A673 (cell line): ENCODE measurements around the gene TLNRD1. TPM values are rescaled to one million over a fixed set of nuclear protein-coding genes. Genes with fewer than 3 reads are reported as not detected.

Source experiments
- BruUV-seq: library from RNA; stranded (reverse); fragments of 400-500 nt; replicated peaks from 2 replicates; lab custom pipeline; 2021; lab: Mats Ljungman, UMichigan
- CTCF ChIA-PET: fragments of 300-600 bp; sonication (Branson Sonifier 250); formaldehyde crosslinking; loops from one replicate; lab custom pipeline; 2022; ENCODE audit warnings: antibody characterized with exemption; lab: Charles Lee
- POLR2A ChIA-PET: fragments of 300-600 bp; sonication (Branson Sonifier 250); formaldehyde crosslinking; loops from one replicate; lab custom pipeline; 2022; ENCODE audit warnings: antibody characterized with exemption; ENCODE audit not compliant: low non-redundant PET; lab: Charles Lee
- DNase-seq: peaks from one replicate; pipeline ENCODE4 v3.0.0-alpha.2; 2015; ENCODE audit warnings: low spot score
- H3K27ac ChIP-seq: fragments of 200-600 bp; sonication (generic); 2 replicates; pipeline ENCODE4 v1.5.1; 2016; ENCODE audit warnings: mixed run types, low read depth, mild to moderate bottlenecking, mixed read lengths, antibody characterized with exemption, low read length; ENCODE audit not compliant: poor library complexity, severe bottlenecking
- H3K27me3 ChIP-seq: fragments of 200-600 bp; sonication (generic); replicated peaks from 2 replicates; pipeline ENCODE4 v1.6.1; 2017; ENCODE audit warnings: mixed run types, low read depth, mild to moderate bottlenecking, mixed read lengths, antibody characterized with exemption, low read length; ENCODE audit not compliant: insufficient read depth, poor library complexity
- H3K36me3 ChIP-seq: fragments of 200-600 bp; sonication (generic); 2 replicates; pipeline ENCODE4 v1.6.1; 2016; ENCODE audit warnings: mixed run types, mild to moderate bottlenecking, mixed read lengths, antibody characterized with exemption, low read length; ENCODE audit not compliant: insufficient read depth, poor library complexity, severe bottlenecking
- H3K4me1 ChIP-seq: fragments of 200-600 bp; sonication (generic); 2 replicates; pipeline ENCODE4 v1.6.1; 2017; ENCODE audit warnings: mixed run types, mild to moderate bottlenecking, mixed read lengths, antibody characterized with exemption, low read length; ENCODE audit not compliant: insufficient read depth, poor library complexity, severe bottlenecking
- H3K4me3 ChIP-seq: fragments of 200-600 bp; sonication (generic); 2 replicates; pipeline ENCODE4 v1.5.1; 2016; ENCODE audit warnings: low read depth, mixed run types, mild to moderate bottlenecking, mixed read lengths, low read length; ENCODE audit not compliant: poor library complexity, severe bottlenecking
- H3K9me3 ChIP-seq: fragments of 200-600 bp; sonication (generic); 2 replicates; pipeline ENCODE4 v1.6.1; 2016; ENCODE audit warnings: mixed run types, low read depth, mild to moderate bottlenecking, mixed read lengths, antibody characterized with exemption, low read length; ENCODE audit not compliant: poor library complexity, severe bottlenecking
- EZH2 ChIP-seq: fragments of 200-600 bp; sonication (generic); IDR thresholded peaks from 2 replicates; pipeline ENCODE4 v1.6.1; 2017; ENCODE audit warnings: borderline replicate concordance, low read depth, mild to moderate bottlenecking, mixed read lengths, antibody characterized with exemption, low read length; ENCODE audit not compliant: poor library complexity, severe bottlenecking
- intact Hi-C: fragments of 100-400 bp; cut with micrococcal nuclease; formaldehyde crosslinking; loops from one replicate; pipeline ENCODE4 v1.10.0; 2022; ENCODE audit not compliant: unreplicated experiment
- total RNA-seq: library from RNA; stranded (reverse); gene quantifications from 2 replicates; pipeline ENCODE4 v1.2.3, GENCODE V29; 2021
- TF ChIP-seq, protein P1 (sequence below): fragments of 300-800, 200-600 bp; sonication (generic); conservative IDR thresholded peaks from 2 replicates; pipeline ENCODE4 v1.5.1; 2017; ENCODE audit warnings: low read depth, mild to moderate bottlenecking, antibody characterized with exemption, low read length, moderate library complexity, mixed read lengths

TLNRD1 gene
- total RNA-seq, 1 experiment from 2014 or later = 21.8 TPM

DNA sequence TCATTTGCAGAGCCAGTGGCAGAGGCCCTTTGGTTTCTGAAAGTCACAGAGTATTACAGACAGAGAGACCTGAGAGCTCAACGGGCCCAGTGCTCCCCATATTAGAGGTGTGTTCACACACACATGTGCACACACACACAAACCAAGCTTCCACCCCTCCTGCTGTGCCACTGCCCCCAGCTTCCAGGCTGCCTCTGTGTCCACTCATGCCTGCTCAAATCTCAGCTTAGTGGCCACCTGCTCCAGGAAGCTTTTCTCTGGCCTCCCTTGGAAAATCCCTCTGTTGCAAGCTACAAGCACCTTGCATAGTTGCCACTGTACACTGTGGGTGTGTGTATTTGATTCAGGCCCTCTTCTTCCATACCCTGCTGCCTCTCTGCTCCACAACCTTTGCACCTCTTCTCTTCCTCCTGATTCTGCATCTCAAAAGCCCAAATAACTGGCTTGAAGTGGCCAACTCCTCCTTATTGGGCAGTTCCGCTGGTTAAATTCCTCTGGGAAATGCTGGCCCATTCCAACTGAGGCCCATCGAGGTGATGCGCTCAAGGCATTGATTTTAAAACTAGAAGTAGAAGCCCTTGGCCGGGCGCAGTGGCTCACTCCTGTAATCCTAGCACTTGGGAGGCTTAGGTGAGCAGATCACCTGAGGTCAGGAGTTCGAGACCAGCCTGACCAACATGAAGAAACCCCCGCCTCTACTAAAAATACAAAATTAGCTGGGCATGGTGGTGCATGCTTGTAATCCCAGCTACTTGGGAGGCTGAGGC, 34.1 kb upstream of the TLNRD1 start:
- no peak for TF ChIP-seq EZH2
- TF ChIP-seq, protein P1, sequence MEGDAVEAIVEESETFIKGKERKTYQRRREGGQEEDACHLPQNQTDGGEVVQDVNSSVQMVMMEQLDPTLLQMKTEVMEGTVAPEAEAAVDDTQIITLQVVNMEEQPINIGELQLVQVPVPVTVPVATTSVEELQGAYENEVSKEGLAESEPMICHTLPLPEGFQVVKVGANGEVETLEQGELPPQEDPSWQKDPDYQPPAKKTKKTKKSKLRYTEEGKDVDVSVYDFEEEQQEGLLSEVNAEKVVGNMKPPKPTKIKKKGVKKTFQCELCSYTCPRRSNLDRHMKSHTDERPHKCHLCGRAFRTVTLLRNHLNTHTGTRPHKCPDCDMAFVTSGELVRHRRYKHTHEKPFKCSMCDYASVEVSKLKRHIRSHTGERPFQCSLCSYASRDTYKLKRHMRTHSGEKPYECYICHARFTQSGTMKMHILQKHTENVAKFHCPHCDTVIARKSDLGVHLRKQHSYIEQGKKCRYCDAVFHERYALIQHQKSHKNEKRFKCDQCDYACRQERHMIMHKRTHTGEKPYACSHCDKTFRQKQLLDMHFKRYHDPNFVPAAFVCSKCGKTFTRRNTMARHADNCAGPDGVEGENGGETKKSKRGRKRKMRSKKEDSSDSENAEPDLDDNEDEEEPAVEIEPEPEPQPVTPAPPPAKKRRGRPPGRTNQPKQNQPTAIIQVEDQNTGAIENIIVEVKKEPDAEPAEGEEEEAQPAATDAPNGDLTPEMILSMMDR = no peak
- ChIA-PET CTCF (no interaction called here), POLR2A (no interaction called here)
- Histone ChIP-seq H3K4me3 (no peak overlapping the region), H3K27ac (no peak overlapping the region), H3K27me3 (no peaks in the 10 kb centered on the region), H3K9me3 (no peaks in the 10 kb centered on the region), H3K4me1 (peaks cover 3% of the 10 kb centered on the region), H3K36me3 (no peaks in the 10 kb centered on the region)
- intact Hi-C loops = no loop called here
- DNase-seq = no peak
- no TSS peak for BruUV-seq

DNA sequence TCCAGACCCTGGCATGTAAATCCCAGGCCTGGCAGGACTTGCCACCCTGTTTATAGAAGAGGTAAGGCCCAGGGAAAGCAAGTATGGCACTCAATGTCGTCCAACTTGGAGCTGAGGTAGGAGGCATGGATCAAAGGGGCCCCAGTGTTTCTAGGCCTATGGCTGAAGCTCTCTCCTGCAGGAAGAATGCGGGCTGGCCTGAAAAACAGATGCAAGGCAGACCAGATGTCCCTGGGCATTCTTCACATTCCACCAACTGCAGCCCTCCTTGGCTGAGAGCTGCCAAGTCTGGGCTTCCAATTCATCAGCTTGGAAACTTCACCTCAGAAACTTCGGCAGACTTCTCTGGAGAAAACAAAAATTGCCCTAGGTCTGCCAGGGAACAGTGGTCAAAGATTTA, 33.3 kb upstream of the TLNRD1 start:
- Histone ChIP-seq H3K4me3 (no peak overlapping the region), H3K4me1 (peaks cover 3% of the 10 kb centered on the region), H3K27me3 (no peaks in the 10 kb centered on the region), H3K36me3 (no peaks in the 10 kb centered on the region), H3K9me3 (no peaks in the 10 kb centered on the region), H3K27ac (no peak overlapping the region)
- no TSS peak for BruUV-seq
- no peak for DNase-seq
- ChIA-PET POLR2A (interaction anchor here (0.6 kb wide), 1 partner anchor 33 kb away, joined by 3 read pairs; the partner anchor contains the start of gene TLNRD1), CTCF (no interaction called here)
- intact Hi-C loops = no loop called here
- TF ChIP-seq EZH2 = no peak
- TF ChIP-seq, protein P1 = no peak

DNA sequence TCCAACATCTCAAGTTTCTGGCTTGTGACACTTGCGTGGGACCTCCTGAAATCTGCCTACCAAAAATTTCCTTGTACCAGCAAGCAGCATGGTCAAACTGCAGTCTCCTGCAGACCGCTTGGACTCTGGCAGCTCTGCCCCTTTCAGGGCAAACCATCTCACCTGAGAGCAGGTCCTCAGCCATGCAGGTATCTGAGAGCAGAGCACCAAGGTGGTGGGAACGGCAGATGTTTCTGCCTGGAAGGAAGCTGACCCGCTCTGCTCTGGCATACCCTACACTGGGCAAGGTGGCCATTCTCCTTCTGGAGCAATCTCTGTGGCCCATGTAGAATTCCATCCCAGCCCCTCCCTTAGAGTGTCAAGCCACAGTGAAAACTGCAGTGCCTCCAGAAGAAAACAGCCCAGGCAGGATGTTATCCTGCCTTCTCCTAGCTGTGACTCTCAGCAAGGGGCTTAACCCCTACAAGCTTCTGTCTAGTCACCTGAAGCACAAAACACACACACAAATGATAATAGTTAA, 32.7 kb upstream of the TLNRD1 start:
- Histone ChIP-seq H3K4me1 (peaks cover 3% of the 10 kb centered on the region), H3K27ac (no peak overlapping the region), H3K36me3 (peaks cover 2% of the 10 kb centered on the region), H3K27me3 (no peaks in the 10 kb centered on the region), H3K9me3 (no peaks in the 10 kb centered on the region), H3K4me3 (no peak overlapping the region)
- ChIA-PET CTCF (no interaction called here), POLR2A (interaction anchor here (0.6 kb wide), 1 partner anchor 32 kb away, joined by 3 read pairs; the partner anchor contains the start of gene TLNRD1)
- intact Hi-C loops = no loop called here
- BruUV-seq = no TSS peak
- TF ChIP-seq, protein P1 = no peak
- TF ChIP-seq EZH2 = no peak
- no peak for DNase-seq
